HG02943 (cell line): ENCODE measurements around the gene RDH11.
"Not testable (repeated sequence)": the region's sequence is repeated elsewhere in the genome, so short reads cannot be mapped to it uniquely, and the experiment has no call there.

Experiments
- ATAC-seq: cut with Tn5 transposase; IDR thresholded peaks from one replicate; pipeline ENCODE4 v1.9.1; 2021; ENCODE audit warnings: mild to moderate bottlenecking, low read depth, moderate library complexity; ENCODE audit not compliant: unreplicated experiment

Gene RDH11

GRCh38 chr14:67704484-67705089, 9.0 kb upstream of the RDH11 start:
- no peak for ATAC-seq

- no peak for ATAC-seq
Observed at GRCh38 chr14:67703997-67704396, 8.4 kb upstream of the RDH11 start.

- ATAC-seq, result not testable (repeated sequence)
Observed at GRCh38 chr14:67701492-67701891, 5.9 kb upstream of the RDH11 start, which contains the start of gene RDH12. RDH12 (plus strand) TSS chr14:67701886; CDS start chr14:67722643, 20,757 bp downstream.

GRCh38 chr14:67698179-67698578, 2.6 kb upstream of the RDH11 start:
- no peak for ATAC-seq

- ATAC-seq, result no peak
Observed at GRCh38 chr14:67697006-67697405, 1.4 kb upstream of the RDH11 start.

- ATAC-seq, result peak; percentile 81
Observed at GRCh38 chr14:67694791-67695393, 672 bp downstream of the RDH11 start.

- no peak for ATAC-seq
Observed at GRCh38 chr14:67690011-67690410, 5.6 kb downstream of the RDH11 start.

- ATAC-seq, result no peak
Observed at GRCh38 chr14:67683842-67684241, 11.7 kb downstream of the RDH11 start.

- no peak for ATAC-seq
Observed at GRCh38 chr14:67680941-67681340, 14.6 kb downstream of the RDH11 start.

- ATAC-seq, result peak; percentile 68
Observed at GRCh38 chr14:67680121-67680602, 15.4 kb downstream of the RDH11 start.

GRCh38 chr14:67679006-67679405, 16.6 kb downstream of the RDH11 start:
- ATAC-seq, result no peak

- ATAC-seq, result no peak
Observed at GRCh38 chr14:67675219-67675582, 20.4 kb downstream of the RDH11 start.

GRCh38 chr14:67674480-67675218, 20.9 kb downstream of the RDH11 start, which contains the start of gene VTI1B:
VTI1B (minus strand) TSS chr14:67674632; CDS start chr14:67674489, 143 bp downstream.
- ATAC-seq, result peak; percentile 77

GRCh38 chr14:67674139-67674479, 21.5 kb downstream of the RDH11 start:
- peak; percentile 39 for ATAC-seq

GRCh38 chr14:67673451-67673850, 22.1 kb downstream of the RDH11 start:
- no peak for ATAC-seq

GRCh38 chr14:67668559-67668958, 27.0 kb downstream of the RDH11 start:
- ATAC-seq, result no peak

GRCh38 chr14:67666750-67667449, 28.7 kb downstream of the RDH11 start:
- ATAC-seq, result peak; percentile 55

- no peak for ATAC-seq
Observed at GRCh38 chr14:67665868-67666267, 29.7 kb downstream of the RDH11 start.

GRCh38 chr14:67663633-67664032, 31.9 kb downstream of the RDH11 start:
- ATAC-seq, result no peak

GRCh38 chr14:67653651-67654280, 41.8 kb downstream of the RDH11 start:
- no peak for ATAC-seq
